HG03025 (cell line): ENCODE data around the gene SLC38A8.

Experiments used
- ATAC-seq: cut with Tn5 transposase; IDR thresholded peaks from one replicate; pipeline ENCODE4 v1.9.1; 2021; ENCODE audit warnings: mild to moderate bottlenecking, moderate library complexity; ENCODE audit not compliant: unreplicated experiment, low FRiP score

The SLC38A8 gene

DNA sequence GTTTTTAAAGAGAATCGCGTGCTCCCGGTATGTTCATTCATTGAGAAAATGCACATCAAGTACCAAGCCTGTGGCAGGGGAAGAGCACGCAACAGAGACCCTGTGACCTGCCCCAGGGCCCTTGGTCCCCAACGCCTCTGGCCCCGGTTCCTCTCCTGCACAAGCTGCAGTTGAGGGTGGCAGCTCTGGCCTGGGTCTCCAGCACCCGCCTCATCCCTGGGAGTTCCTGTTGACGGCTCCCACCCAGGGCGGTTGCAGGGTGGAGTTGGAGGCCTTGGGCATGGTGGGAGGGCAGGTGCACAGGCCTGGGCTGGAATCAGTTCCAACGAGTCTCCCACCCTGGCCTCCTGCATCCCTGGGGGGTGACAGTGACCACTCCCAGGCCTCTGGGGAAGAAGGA lies 69.5 kb downstream of the SLC38A8 start:
- no peak for ATAC-seq

GRCh38 chr16:83972256-83973008 lies 70.2 kb downstream of the SLC38A8 start:
- ATAC-seq: no peak

GRCh38 chr16:83971165-83972130 lies 71.1 kb downstream of the SLC38A8 start:
- no peak for ATAC-seq

DNA sequence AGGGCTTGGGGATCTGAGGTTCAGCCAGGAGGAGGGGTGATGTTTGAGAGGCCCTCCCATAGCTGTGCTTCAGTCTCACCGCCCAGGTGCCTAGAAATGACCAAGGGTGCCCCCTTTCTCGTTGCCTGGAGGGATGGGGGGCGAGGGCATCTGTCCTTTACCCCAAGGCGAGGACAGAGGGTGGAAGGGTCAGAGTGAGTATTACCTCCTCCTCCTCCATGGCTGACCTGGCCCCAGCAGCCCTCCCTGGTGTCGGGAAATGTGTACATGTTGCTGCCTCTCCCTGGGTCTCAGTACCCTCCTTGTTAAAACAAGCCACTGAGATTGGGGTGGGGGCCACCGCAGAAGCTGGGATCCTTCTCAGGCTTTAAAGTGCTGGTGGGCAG lies 72.2 kb downstream of the SLC38A8 start:
- no peak for ATAC-seq

- no peak for ATAC-seq
Observed at GRCh38 chr16:83969771-83970429, 72.7 kb downstream of the SLC38A8 start.

DNA sequence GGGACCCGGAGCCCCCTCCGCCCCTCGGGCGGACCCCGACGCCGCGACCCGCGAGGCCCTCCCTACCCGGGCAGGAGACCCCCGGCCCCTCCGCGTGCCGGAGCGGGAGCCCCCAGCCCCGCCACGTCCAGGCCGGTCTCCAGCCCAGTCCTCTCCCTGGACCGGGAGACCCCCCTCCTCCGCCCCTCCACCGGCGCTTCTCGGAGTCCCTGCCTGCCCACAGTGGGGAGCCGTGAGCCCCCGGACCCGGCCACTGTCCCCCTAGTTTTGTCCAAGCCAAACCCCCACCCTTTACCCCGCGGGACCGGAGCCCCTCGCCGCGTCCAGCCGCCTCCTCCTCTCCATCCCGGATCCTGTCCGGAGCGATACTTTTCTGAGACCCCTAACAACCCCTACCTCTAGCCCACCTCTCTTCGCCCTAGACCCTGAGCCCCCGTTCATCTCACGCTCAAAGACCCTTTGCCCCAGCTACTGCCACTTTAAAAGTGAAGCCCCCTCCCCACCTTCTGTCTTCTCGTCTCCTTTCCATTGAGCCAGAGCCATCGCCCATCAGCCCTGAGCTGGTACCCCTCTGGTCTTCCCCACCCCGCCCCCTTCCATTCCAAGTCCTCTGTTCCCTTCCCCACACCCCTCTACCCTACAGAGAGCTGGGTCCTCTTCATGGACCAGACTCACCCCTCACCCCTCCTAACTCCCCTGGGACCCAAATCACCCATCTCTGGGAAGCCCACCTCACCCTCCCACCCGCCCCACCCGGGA lies 73.5 kb downstream of the SLC38A8 start:
- no peak for ATAC-seq

DNA sequence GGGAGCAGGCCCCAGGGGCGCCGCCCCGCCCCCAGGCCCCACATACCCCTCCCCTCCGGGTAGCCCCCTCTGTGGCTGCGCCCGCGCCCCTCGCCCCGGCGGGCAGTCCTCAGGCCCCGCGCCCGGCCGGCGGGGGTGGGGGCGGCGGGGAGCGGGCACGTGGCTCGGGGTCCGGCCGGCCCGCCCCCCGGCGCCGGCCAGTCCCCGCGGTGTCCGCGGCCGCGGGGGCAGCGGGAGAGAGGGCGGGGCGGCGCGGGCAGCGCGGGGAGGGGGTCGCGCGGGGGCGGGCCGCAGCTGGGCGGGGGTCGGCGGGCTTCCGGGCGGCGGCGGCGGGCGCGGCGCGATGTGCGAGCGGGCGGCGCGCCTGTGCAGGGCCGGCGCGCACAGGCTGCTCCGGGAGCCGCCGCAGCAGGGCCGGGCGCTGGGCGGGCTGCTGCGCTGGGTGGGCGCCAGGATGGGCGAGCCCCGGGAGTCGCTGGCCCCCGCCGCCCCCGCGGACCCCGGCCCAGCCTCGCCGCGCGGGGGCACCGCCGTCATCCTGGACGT lies 74.2 kb downstream of the SLC38A8 start:
- ATAC-seq: no peak

GRCh38 chr16:83967838-83968305 lies 74.7 kb downstream of the SLC38A8 start, which contains the start of gene NECAB2:
NECAB2 (plus strand) TSS chr16:83968244; CDS start chr16:83968649, 405 bp downstream.
- ATAC-seq: no peak

- ATAC-seq: no peak
Observed at GRCh38 chr16:83967091-83967490, 75.5 kb downstream of the SLC38A8 start.

DNA sequence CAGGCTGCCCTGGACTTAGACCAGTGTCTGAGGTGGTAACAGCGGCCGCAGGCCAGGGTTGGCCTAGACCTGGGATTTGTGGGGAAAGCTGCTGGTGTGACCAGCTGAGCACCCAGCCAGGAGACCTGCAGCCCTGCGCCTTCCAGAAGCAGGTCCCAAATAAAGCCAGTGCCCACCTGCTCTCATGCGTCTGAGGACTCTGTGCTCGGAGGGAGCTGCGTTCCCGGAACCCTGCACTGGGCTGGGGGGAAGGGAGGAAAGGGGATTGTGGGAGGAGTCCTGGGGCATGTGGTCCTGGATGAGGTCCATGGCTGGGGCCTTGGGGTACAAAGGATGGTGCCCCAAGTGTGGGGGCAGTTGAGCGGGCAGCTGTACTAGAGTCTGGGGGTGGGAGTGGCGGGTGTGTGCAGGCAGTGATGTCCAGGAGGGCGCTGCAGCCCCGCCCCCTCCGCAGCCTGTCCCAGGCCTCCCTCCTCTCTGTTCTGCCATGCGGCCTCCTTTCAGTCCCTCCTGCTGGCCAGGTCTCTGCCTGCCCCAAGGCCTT lies 76.4 kb downstream of the SLC38A8 start:
- ATAC-seq: no peak

DNA sequence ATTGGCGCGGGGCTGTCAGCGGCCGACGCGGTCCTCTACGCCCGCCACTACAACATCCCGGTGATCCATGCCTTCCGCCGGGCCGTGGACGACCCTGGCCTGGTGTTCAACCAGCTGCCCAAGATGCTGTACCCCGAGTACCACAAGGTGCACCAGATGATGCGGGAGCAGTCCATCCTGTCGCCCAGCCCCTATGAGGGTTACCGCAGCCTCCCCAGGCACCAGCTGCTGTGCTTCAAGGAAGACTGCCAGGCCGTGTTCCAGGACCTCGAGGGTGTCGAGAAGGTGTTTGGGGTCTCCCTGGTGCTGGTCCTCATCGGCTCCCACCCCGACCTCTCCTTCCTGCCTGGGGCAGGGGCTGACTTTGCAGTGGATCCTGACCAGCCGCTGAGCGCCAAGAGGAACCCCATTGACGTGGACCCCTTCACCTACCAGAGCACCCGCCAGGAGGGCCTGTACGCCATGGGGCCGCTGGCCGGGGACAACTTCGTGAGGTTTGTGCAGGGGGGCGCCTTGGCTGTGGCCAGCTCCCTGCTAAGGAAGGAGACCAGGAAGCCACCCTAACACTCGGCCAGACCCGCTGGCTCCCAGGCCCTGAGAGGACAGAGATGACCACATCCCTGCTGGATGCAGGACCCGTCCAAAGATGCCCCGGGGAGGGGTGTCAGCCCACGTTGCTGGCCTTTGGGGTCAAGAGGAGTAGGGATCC lies 77.0 kb downstream of the SLC38A8 start:
- ATAC-seq: no peak

DNA sequence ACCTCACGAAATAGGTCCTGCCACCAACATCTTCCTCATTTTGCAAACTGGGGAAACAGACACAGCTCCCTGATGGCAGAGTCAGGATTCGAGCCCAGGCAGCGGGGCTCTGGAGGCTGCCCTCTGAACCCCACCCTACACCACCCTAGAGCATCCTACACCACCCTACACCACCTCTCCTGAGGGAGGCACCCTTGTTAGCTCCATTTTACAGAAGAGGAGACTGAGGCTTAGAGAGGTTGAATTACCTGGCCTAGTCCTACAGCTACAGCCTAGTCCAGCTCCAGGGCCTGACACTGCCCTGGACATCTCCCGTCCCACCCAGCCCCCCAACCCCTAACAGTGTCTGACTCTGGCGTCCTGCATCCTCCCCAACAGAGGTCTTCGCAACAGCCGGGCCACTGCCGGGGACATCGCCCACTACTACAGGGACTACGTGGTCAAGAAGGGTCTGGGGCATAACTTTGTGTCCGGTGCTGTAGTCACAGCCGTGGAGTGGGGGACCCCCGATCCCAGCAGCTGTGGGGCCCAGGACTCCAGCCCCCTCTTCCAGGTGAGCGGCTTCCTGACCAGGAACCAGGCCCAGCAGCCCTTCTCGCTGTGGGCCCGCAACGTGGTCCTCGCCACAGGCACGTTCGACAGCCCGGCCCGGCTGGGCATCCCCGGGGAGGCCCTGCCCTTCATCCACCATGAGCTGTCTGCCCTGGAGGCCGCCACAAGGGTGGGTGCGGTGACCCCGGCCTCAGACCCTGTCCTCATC lies 77.7 kb downstream of the SLC38A8 start:
- no peak for ATAC-seq

- ATAC-seq: no peak
Observed at GRCh38 chr16:83963277-83964119, 79.1 kb downstream of the SLC38A8 start.

GRCh38 chr16:83961591-83961990 lies 81.0 kb downstream of the SLC38A8 start:
- ATAC-seq: no peak

DNA sequence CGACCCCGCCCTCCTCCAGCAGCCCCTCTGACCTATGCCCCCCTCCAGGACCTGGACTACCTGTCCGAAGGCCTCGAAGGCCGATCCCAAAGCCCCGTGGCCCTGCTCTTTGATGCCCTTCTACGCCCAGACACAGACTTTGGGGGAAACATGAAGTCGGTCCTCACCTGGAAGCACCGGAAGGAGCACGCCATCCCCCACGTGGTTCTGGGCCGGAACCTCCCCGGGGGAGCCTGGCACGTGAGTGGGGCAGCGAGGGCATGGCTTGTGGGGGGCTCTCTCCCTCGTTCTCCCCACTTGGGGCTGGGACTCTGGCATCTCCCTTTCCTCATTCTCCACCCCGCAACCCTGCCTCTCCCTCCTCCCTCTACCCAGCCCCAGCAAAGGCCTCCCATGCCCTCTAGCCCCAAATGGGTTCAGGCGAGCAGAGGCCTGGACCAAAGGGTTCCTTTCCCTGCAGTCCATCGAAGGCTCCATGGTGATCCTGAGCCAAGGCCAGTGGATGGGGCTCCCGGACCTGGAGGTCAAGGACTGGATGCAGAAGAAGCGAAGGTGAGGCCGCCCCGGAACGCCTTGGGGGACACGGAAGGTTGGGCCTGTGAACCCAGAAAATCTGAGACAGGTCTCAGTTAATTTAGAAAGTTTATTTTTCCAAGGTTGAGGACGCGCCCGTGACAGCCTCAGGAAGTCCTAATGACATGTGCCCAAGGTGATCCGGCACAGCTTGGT lies 81.9 kb downstream of the SLC38A8 start:
- no peak for ATAC-seq
